SU-DHL-6 (cell line): ENCODE data around the gene ADAMTS19.

Experiments used
- H2AFZ ChIP-seq: fragments of 200-600 bp; sonication (generic); 2 replicates; pipeline ENCODE4 v1.6.1; 2014; ENCODE audit warnings: low read depth, mild to moderate bottlenecking, moderate library complexity, mixed read lengths, antibody characterized with exemption, low read length; ENCODE audit not compliant: severe bottlenecking
- H3F3A ChIP-seq: fragments of 200-600 bp; shearing (Covaris generic); 2 replicates; pipeline ENCODE4 v1.6.0; 2016; ENCODE audit warnings: antibody characterized with exemption, mild to moderate bottlenecking; ENCODE audit not compliant: insufficient read depth
- H3K27ac ChIP-seq: fragments of 200-600 bp; sonication (generic); 2 replicates; pipeline ENCODE4 v1.5.1; 2016; ENCODE audit warnings: low read depth, mild to moderate bottlenecking, low read length, moderate library complexity, mixed read lengths
- H3K27me3 ChIP-seq: fragments of 200-600 bp; sonication (generic), shearing (Covaris generic); 2 replicates; pipeline ENCODE4 v1.6.0; 2014; ENCODE audit warnings: mild to moderate bottlenecking, low read length
- H3K36me3 ChIP-seq: fragments of 200-600 bp; sonication (generic); 2 replicates; pipeline ENCODE4 v1.6.1; 2014; ENCODE audit warnings: mild to moderate bottlenecking, low read length, mixed read lengths
- H3K4me2 ChIP-seq: fragments of 300-600, 200-600 bp; shearing (Covaris generic), sonication (generic); 2 replicates; pipeline ENCODE4 v1.6.0; 2014; ENCODE audit warnings: low read length, low read depth, mild to moderate bottlenecking; ENCODE audit not compliant: poor library complexity, severe bottlenecking
- H3K4me3 ChIP-seq: fragments of 200-600 bp; sonication (generic); 2 replicates; pipeline ENCODE4 v1.5.1; 2014; ENCODE audit warnings: antibody characterized with exemption, low read length, mild to moderate bottlenecking, mixed read lengths; ENCODE audit not compliant: insufficient read depth, poor library complexity, severe bottlenecking
- H3K79me2 ChIP-seq: fragments of 200-600 bp; sonication (generic); 2 replicates; pipeline ENCODE4 v1.6.1; 2014; ENCODE audit warnings: mild to moderate bottlenecking, low read length, moderate library complexity; ENCODE audit not compliant: insufficient read depth
- H3K9ac ChIP-seq: fragments of 200-600 bp; sonication (generic); 2 replicates; pipeline ENCODE4 v1.7.0; 2014; ENCODE audit warnings: mild to moderate bottlenecking, low read length
- H3K9me2 ChIP-seq: fragments of 200-600 bp; sonication (generic); replicated peaks from 2 replicates; pipeline ENCODE4 v1.6.1; 2014; ENCODE audit warnings: low read length; ENCODE audit not compliant: insufficient read depth
- H3K9me3 ChIP-seq: fragments of 200-600 bp; sonication (generic); 2 replicates; pipeline ENCODE4 v1.6.1; 2014; ENCODE audit warnings: low read length, mixed read lengths; ENCODE audit not compliant: insufficient read depth
- H4K20me1 ChIP-seq: fragments of 200-600 bp; sonication (generic); 2 replicates; pipeline ENCODE4 v1.6.1; 2014; ENCODE audit warnings: low read depth, mild to moderate bottlenecking, antibody characterized with exemption, low read length, moderate library complexity, mixed read lengths
- EZH2phosphoT487 ChIP-seq: fragments of 200-600 bp; sonication (generic), shearing (Covaris generic); conservative IDR thresholded peaks from 2 replicates; pipeline ENCODE4 v1.6.1; 2018; ENCODE audit warnings: mild to moderate bottlenecking, antibody characterized with exemption, low read length, moderate library complexity, mixed read lengths
- TF ChIP-seq, protein P1 (sequence below): fragments of 200-600 bp; sonication (generic); IDR thresholded peaks from one replicate; pipeline ENCODE4 v1.5.1; 2017; ENCODE audit warnings: antibody characterized with exemption, mild to moderate bottlenecking, low read length, moderate library complexity; ENCODE audit not compliant: insufficient read depth, poor library complexity, severe bottlenecking

The ADAMTS19 gene

GRCh38 chr5:129767927-129768380, 307.9 kb downstream of the ADAMTS19 start:
- Histone ChIP-seq H3F3A (no peaks in the 10 kb centered on the region), H3K4me2 (no peak overlapping the region)

GRCh38 chr5:129768735-129769134, 308.6 kb downstream of the ADAMTS19 start:
- Histone ChIP-seq H3K4me2 (no peak overlapping the region), H3K36me3 (no peaks in the 10 kb centered on the region), H3K79me2 (no peaks in the 10 kb centered on the region), H3K27ac (no peak overlapping the region), H2AFZ (no peak overlapping the region), H4K20me1 (no peaks in the 10 kb centered on the region), H3K9me3 (no peaks in the 10 kb centered on the region), H3K9ac (no peak overlapping the region), H3F3A (no peaks in the 10 kb centered on the region), H3K9me2 (no peaks in the 10 kb centered on the region), H3K27me3 (no peaks in the 10 kb centered on the region), H3K4me3 (no peak overlapping the region)
- no peak for TF ChIP-seq EZH2phosphoT487
- TF ChIP-seq, protein P1, sequence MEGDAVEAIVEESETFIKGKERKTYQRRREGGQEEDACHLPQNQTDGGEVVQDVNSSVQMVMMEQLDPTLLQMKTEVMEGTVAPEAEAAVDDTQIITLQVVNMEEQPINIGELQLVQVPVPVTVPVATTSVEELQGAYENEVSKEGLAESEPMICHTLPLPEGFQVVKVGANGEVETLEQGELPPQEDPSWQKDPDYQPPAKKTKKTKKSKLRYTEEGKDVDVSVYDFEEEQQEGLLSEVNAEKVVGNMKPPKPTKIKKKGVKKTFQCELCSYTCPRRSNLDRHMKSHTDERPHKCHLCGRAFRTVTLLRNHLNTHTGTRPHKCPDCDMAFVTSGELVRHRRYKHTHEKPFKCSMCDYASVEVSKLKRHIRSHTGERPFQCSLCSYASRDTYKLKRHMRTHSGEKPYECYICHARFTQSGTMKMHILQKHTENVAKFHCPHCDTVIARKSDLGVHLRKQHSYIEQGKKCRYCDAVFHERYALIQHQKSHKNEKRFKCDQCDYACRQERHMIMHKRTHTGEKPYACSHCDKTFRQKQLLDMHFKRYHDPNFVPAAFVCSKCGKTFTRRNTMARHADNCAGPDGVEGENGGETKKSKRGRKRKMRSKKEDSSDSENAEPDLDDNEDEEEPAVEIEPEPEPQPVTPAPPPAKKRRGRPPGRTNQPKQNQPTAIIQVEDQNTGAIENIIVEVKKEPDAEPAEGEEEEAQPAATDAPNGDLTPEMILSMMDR = no peak

More at GRCh38 chr5:129767927-129768380, 307.9 kb downstream of the ADAMTS19 start:
- Histone ChIP-seq H4K20me1 (no peaks in the 10 kb centered on the region), H3K79me2 (no peaks in the 10 kb centered on the region), H3K9me3 (no peaks in the 10 kb centered on the region), H3K9me2 (no peaks in the 10 kb centered on the region), H3K36me3 (no peaks in the 10 kb centered on the region), H3K4me3 (no peak overlapping the region), H3K27ac (no peak overlapping the region), H3K9ac (no peak overlapping the region), H3K27me3 (no peaks in the 10 kb centered on the region), H2AFZ (no peak overlapping the region)
- TF ChIP-seq EZH2phosphoT487 = no peak
- TF ChIP-seq, protein P1 = peak; percentile 95

GRCh38 chr5:129770024-129770820, 310.1 kb downstream of the ADAMTS19 start:
- no peak overlapping the region for H3K27ac ChIP-seq
- H3K9ac ChIP-seq = no peak overlapping the region
- H3K9me2 ChIP-seq = no peaks in the 10 kb centered on the region
- H3K79me2 ChIP-seq = no peaks in the 10 kb centered on the region
- H3K4me2 ChIP-seq = no peak overlapping the region
- no peaks in the 10 kb centered on the region for H4K20me1 ChIP-seq
- H3K4me3 ChIP-seq = no peak overlapping the region
- no peaks in the 10 kb centered on the region for H3K27me3 ChIP-seq
- no peaks in the 10 kb centered on the region for H3K9me3 ChIP-seq
- H3F3A ChIP-seq = no peaks in the 10 kb centered on the region
- TF ChIP-seq, protein P1 = no peak
- TF ChIP-seq EZH2phosphoT487 = no peak
- no peak overlapping the region for H2AFZ ChIP-seq
- no peaks in the 10 kb centered on the region for H3K36me3 ChIP-seq
